ENCODE measurements around the gene ALDH9A1.

ALDH9A1 gene

DNA sequence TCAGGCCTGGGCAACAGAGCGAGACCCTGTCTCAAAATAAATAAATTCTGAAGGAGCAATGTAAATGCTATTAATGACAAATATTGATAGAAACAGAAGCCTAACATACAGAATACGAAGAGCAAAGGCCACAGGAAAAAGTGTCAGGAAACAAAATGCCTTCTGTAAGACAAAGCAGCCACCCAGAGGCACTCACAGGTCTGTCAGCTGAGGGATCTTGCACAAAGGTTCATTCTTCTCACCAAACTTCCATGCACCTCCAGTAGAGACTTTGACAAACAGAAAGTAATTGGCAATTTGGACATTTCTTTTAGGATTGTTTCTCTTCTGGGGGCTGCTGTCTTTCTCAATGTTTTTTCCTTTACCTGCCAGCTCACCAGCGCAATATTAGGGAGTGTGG, 1.2 kb upstream of the ALDH9A1 start:
- DNase-seq (ENCODE audit: extremely low read depth, low read depth) = no peak
- TF ChIP-seq, protein P1, sequence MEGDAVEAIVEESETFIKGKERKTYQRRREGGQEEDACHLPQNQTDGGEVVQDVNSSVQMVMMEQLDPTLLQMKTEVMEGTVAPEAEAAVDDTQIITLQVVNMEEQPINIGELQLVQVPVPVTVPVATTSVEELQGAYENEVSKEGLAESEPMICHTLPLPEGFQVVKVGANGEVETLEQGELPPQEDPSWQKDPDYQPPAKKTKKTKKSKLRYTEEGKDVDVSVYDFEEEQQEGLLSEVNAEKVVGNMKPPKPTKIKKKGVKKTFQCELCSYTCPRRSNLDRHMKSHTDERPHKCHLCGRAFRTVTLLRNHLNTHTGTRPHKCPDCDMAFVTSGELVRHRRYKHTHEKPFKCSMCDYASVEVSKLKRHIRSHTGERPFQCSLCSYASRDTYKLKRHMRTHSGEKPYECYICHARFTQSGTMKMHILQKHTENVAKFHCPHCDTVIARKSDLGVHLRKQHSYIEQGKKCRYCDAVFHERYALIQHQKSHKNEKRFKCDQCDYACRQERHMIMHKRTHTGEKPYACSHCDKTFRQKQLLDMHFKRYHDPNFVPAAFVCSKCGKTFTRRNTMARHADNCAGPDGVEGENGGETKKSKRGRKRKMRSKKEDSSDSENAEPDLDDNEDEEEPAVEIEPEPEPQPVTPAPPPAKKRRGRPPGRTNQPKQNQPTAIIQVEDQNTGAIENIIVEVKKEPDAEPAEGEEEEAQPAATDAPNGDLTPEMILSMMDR (IDR thresholded peaks at IDR 0.05; ENCODE audit: low read depth, low read length, missing control alignments) = no peak
- H3K4me3 ChIP-seq (replicated peaks; ENCODE audit: low read depth, low read length) = no peak overlapping the region

DNA sequence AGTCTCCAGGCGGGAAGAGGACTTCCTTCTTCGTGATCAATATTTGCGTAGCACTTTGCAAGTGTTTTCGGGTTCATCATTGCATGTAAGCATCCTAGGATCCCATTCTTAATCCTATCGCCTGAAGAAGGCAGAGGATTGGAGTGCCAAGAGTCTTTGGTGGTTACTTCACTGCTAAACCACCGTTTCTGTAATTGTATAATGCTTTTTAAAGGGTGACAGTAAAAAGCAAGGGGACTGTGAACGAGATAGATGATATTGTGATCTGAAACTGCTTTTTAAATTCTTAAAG, 345 bp upstream of the ALDH9A1 start:
- TF ChIP-seq, protein P1 (IDR thresholded peaks at IDR 0.05; ENCODE audit: low read depth, low read length, missing control alignments) = no peak
- no peak for DNase-seq (ENCODE audit: extremely low read depth, low read depth)

DNA sequence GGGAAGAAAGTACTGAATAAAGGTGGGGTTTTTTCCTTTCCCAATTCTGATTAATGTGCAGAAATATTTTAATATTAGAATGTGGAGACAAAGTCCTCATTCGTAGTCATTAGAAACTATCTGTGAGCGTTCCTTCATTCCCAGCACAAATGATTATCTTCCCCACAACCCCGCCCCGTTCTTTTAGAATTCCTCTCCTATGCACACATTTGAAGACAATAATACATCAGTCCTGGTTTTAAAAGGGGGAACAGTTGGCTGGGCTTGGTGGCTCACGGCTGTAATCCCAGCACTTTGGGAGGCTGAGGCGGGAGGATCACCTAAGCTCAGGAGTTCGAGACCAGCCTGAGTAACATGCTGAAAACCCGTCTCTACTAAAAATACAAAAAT, 876 bp downstream of the ALDH9A1 start:
- TF ChIP-seq, protein P1 (IDR thresholded peaks at IDR 0.05; ENCODE audit: low read depth, low read length, missing control alignments) = no peak
- no peak for DNase-seq (ENCODE audit: extremely low read depth, low read depth)
- peak overlapping the region; percentile 86 for H3K4me3 ChIP-seq (replicated peaks; ENCODE audit: low read depth, low read length)

More for the DNA sequence above, 345 bp upstream of the ALDH9A1 start:
- peak overlapping the region; percentile 86 for H3K4me3 ChIP-seq (replicated peaks; ENCODE audit: low read depth, low read length)

DNA sequence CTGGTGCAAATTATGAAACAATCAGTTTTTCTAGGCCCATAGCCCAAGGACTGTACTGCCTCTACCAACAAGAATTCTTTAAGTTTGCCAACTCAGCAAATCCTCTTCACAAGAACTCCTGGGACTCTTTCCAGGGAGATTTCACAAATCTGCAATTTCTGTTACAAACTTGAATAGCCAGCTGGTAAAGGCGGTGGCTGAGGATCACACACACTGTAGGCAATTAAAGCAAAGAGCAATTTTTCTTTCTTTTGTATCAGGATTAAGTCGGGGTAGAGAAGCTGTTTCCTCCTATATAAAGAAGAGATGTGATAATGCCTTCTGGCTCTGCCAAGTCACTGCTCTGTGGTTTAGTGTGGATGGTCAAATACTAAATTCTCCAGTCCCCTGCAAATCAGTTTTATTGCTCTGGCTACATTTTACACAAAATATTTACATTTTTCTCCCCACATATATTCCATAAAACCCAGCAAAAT, 1.7 kb downstream of the ALDH9A1 start:
- H3K4me3 ChIP-seq (replicated peaks; ENCODE audit: low read depth, low read length) = peak overlapping the region; percentile 86
- DNase-seq (ENCODE audit: extremely low read depth, low read depth) = peak; percentile 38
- TF ChIP-seq, protein P1 (IDR thresholded peaks at IDR 0.05; ENCODE audit: low read depth, low read length, missing control alignments) = no peak

DNA sequence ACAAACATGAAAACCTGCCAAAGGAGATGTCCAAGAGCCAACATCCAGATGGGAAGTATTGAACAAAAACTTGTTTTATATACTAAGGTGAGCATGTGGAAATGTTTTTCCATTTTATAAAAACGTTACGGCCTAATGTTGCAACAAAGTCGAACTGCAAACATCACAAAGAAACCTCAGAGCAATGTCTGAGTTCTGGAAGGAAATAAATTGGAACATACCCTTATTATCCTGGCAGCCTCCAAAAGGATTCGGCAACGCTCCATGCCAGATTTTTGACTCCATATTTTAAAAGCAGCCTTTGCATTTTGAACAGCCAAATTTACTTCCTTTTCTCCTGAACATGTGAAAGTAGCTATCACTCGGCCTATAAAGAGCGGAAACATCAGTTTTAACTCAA, 3.3 kb downstream of the ALDH9A1 start:
- H3K4me3 ChIP-seq (replicated peaks; ENCODE audit: low read depth, low read length) = no peak overlapping the region
- DNase-seq (ENCODE audit: extremely low read depth, low read depth) = no peak
- TF ChIP-seq, protein P1 (IDR thresholded peaks at IDR 0.05; ENCODE audit: low read depth, low read length, missing control alignments) = no peak

DNA sequence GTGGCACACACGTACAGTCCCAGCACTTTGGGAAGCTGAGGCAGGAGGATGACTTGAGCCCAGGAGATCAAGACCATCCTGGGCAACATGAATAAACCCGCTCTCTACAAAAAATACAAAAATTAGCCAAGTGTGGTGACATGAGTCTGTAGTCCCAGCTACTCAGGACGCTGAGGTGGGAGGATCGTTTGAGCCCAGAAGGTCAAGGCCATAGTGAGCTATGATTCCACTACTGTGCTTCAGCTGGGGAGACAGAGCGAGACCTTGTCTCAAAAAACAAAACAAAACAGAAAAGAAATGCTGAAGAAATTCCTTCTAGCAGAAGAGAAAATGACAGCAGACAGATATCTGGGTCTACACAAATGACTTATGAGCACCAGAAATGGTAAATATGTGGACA, 10.3 kb downstream of the ALDH9A1 start:
- DNase-seq (ENCODE audit: extremely low read depth, low read depth) = no peak
- no peak overlapping the region for H3K4me3 ChIP-seq (replicated peaks; ENCODE audit: low read depth, low read length)
- TF ChIP-seq, protein P1 (IDR thresholded peaks at IDR 0.05; ENCODE audit: low read depth, low read length, missing control alignments) = no peak

DNA sequence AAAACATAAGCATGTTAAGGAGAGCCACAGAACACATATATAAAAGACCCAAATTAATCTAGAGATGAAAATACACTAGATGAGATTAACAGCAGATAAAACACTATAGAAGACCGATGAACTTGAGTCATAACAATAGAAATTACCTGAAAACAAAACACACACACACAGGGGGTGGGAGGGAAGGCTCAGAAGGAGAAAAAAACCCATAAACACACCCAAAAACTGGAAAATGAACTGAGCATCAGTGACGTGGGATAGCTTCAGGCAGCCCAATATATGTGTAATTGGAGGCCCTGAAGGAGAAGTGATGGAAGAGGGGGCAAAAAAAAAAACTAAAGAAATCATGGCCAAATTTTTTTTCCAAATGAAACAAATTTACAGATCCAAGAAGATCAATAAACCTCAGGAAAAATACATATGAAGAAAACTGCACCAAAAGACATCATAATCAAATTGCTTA, 11.4 kb downstream of the ALDH9A1 start:
- no peak for DNase-seq (ENCODE audit: extremely low read depth, low read depth)
- TF ChIP-seq, protein P1 (IDR thresholded peaks at IDR 0.05; ENCODE audit: low read depth, low read length, missing control alignments) = no peak
- H3K4me3 ChIP-seq (replicated peaks; ENCODE audit: low read depth, low read length) = no peak overlapping the region
